ENCODE measurements around the gene CDK5.
A peak's percentile ranks its signal among the peaks of the same experiment; 100 is the strongest.
"Not testable (repeated sequence)": the region's sequence is repeated elsewhere in the genome, so short reads cannot be mapped to it uniquely, and the experiment has no call there.

The CDK5 gene

GRCh38 chr7:151017370-151017952, 40.2 kb downstream of the CDK5 start:
- no peak for DNase-seq (ENCODE audit: low read depth in 2 of 3, low spot score in 1 of 3)

- DNase-seq (ENCODE audit: low read depth in 2 of 3, low spot score in 1 of 3) = no peak
Measured at GRCh38 chr7:151016942-151017341, 40.8 kb downstream of the CDK5 start.

- DNase-seq (ENCODE audit: low read depth in 2 of 3, low spot score in 1 of 3) = no peak
Measured at GRCh38 chr7:151016505-151016904, 41.2 kb downstream of the CDK5 start.

- no peak for DNase-seq (ENCODE audit: low read depth in 2 of 3, low spot score in 1 of 3)
Measured at GRCh38 chr7:151015967-151016366, 41.7 kb downstream of the CDK5 start.

GRCh38 chr7:151014950-151015349, 42.7 kb downstream of the CDK5 start:
- DNase-seq (ENCODE audit: low read depth in 2 of 3, low spot score in 1 of 3) = no peak

GRCh38 chr7:151013733-151014497, 43.8 kb downstream of the CDK5 start:
- DNase-seq (ENCODE audit: low read depth in 2 of 3, low spot score in 1 of 3) = peak; percentile 70 to 87 (median 84)

GRCh38 chr7:151013356-151013732, 44.4 kb downstream of the CDK5 start:
- no peak for DNase-seq (ENCODE audit: low read depth in 2 of 3, low spot score in 1 of 3)

- no peak for DNase-seq (ENCODE audit: low read depth in 2 of 3, low spot score in 1 of 3)
Measured at GRCh38 chr7:151012911-151013347, 44.8 kb downstream of the CDK5 start.

GRCh38 chr7:151012031-151012692, 45.5 kb downstream of the CDK5 start:
- no peak for DNase-seq (ENCODE audit: low read depth in 2 of 3, low spot score in 1 of 3)

- DNase-seq (ENCODE audit: low read depth in 2 of 3, low spot score in 1 of 3) = not testable (repeated sequence)
Measured at GRCh38 chr7:151011616-151012015, 46.1 kb downstream of the CDK5 start.

- DNase-seq (ENCODE audit: low read depth in 2 of 3, low spot score in 1 of 3) = no peak
Measured at GRCh38 chr7:151011097-151011409, 46.6 kb downstream of the CDK5 start.

- DNase-seq (ENCODE audit: low read depth in 2 of 3, low spot score in 1 of 3) = no peak
Measured at GRCh38 chr7:151010307-151011096, 47.2 kb downstream of the CDK5 start.

GRCh38 chr7:151010037-151010306, 47.7 kb downstream of the CDK5 start:
- DNase-seq (ENCODE audit: low read depth in 2 of 3, low spot score in 1 of 3) = no peak

GRCh38 chr7:151009327-151010036, 48.2 kb downstream of the CDK5 start:
- no peak for DNase-seq (ENCODE audit: low read depth in 2 of 3, low spot score in 1 of 3)

- DNase-seq (ENCODE audit: low read depth in 2 of 3, low spot score in 1 of 3) = peak; percentile 75 to 87 (median 76)
Measured at GRCh38 chr7:151008511-151009323, 49.0 kb downstream of the CDK5 start.

GRCh38 chr7:151008143-151008510, 49.6 kb downstream of the CDK5 start:
- no peak for DNase-seq (ENCODE audit: low read depth in 2 of 3, low spot score in 1 of 3)

- DNase-seq (ENCODE audit: low read depth in 2 of 3, low spot score in 1 of 3) = no peak
Measured at GRCh38 chr7:151007469-151007898, 50.2 kb downstream of the CDK5 start.

- DNase-seq (ENCODE audit: low read depth in 2 of 3, low spot score in 1 of 3) = no peak
Measured at GRCh38 chr7:151006590-151007300, 51.0 kb downstream of the CDK5 start.

- DNase-seq (ENCODE audit: low read depth in 2 of 3, low spot score in 1 of 3) = no peak
Measured at GRCh38 chr7:151005566-151005965, 52.1 kb downstream of the CDK5 start.
